GM18951 (cell line): ENCODE data around the gene DCAF10.

Experiments
- POLR2A ChIP-seq: IDR thresholded peaks from 4 replicates; pipeline ENCODE4 v1.6.1; 2011; ENCODE audit warnings: mild to moderate bottlenecking; ENCODE audit not compliant: insufficient read length, insufficient read depth; ENCODE audit errors: extremely low read depth
- in situ Hi-C: fragments of 300-500 bp; cut with MboI; formaldehyde crosslinking; loops from one replicate; pipeline ENCODE4 v1.12.0; 2022; ENCODE audit warnings: low sequenced_read_pairs, mixed read lengths, inconsistent platforms; ENCODE audit not compliant: unreplicated experiment

DCAF10 gene

DNA sequence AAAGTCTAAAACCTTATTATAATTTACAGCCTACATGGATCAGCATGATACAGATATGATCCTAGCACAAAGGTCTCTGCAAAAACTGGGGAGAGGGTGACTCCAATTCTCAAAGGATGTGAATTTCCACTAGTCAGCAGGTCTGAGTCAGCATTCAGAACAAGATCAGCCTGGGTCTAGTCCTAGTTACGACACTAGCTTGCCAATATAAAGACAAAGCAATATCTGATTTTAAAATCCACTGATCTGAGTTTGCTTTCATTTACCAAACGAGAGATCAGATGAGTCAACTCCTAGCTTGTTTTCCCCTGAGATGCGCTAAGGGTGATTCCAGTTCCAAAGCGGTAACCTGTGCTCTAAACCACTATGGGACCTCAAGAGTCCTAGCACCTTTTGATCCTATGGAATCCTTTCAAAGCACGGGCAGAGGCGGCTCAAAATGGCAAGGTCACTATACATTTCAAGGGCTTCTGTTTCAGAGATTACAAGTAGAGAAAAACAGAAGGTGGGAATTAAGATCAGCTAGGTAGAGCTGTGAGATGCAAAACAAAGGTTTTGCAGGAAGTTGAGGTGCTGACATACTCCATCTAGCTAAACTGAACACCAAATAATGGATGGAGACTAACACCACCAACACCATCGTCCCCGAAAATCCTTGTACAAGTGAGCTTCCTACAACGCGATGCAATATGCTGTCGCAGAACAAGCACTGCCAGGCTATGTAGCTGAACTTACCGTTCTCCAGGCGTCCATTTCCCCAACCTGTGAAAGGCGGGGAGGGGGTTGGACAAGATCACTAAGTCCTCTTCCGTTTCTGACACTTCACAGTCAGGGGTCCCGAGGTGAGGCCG is 102.4 kb downstream of the DCAF10 start:
- TF ChIP-seq POLR2A = no peak
- in situ Hi-C loops = no loop called here

DNA sequence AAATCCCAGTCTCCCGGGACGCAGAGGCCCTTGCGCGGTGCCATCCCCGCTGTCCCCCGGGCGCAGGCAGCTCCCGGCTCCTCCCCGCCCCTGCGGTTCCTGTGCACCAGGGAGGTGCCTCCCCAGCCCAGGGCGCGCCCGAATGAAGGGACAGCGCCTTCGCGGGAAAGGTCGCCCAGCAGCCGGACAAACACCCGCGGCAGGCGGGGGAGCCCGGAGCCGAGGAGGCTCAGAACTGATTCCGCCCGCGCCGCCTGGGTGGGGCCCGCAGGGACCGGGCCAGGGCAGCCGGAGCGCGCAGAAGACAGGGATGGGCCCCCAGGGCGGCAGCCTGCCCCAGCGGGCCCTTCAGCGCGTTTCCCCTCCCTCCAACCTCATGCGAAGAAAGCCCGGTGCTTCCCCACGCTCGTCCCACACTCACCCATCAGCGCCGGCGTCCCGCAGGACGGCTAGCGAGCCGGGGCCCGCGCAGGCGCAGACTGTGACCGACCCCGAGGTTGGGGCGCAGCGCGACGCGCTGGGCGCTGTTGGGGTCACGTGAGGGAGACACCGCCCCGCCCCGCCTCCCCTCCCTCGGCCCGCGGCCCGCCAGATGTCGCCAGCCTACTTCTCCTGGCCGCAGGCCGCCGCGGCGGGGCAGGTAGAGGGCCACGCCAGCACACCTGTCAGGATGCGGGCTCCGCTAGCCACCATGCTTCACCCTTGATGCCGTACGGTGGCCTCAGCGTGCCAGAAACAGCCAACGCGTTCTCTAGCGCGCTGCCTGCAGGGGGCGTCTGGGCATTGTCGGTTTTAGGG is 103.2 kb downstream of the DCAF10 start, which contains the start of gene SLC25A51:
Gene SLC25A51 (minus strand): TSS at position 481 of the 798 bp plus-strand sequence. CDS start 15,577 bp downstream, outside the sequence.
- peak; percentile 88 for TF ChIP-seq POLR2A
- in situ Hi-C loops = no loop called here

DNA sequence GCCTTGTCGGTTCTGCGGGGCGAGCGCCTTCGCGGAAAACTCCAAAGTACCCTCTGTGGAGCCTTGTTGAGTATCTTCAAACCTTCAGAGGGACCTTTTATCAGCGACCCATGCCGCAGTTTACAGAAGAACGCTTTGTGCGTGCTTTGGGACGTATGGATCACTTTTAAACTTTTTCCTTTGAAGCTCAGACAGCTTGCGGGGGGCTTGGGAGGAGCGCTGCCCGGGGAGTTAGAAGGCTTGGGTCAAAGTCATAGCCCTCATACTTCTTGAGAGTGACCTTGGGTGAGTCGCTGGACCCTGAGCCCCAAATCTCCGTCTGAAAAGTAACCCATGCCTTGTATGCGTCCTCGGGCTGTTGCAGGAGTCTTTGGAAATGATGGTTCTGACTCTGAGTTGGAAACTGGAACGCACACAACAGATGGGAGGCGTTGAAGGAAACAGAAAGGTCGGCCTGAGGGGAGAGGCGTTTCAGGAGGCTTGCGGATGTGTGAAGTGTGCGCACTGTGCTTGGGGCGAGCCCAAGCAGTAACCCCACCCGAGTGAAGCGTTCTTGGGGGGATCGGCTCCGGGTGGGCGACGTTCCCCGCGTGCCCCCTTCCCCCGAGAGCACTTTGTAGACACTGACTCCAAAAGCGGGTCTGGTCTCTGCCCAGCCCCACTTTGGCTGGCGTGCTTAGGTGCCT is 104.0 kb downstream of the DCAF10 start:
- in situ Hi-C loops = no loop called here
- TF ChIP-seq POLR2A = no peak

DNA sequence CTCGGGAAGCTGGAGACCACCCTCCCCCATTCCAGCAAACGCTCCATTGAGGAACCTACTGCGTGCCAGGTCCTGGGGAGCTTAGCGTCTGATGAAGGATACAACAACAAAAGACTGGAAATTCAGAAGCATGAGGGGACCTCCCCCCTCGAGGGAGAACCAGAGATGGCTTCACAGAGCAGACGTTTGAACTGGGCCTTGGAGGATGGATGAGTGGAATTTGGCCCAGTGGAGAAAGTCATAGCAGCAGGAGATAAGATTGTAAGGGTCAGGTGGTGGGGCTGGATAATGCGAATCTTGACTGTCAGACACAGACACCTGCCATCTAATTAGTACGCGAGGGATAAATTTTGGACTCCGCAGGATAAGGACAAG is 104.5 kb downstream of the DCAF10 start:
- in situ Hi-C loops = no loop called here

DNA sequence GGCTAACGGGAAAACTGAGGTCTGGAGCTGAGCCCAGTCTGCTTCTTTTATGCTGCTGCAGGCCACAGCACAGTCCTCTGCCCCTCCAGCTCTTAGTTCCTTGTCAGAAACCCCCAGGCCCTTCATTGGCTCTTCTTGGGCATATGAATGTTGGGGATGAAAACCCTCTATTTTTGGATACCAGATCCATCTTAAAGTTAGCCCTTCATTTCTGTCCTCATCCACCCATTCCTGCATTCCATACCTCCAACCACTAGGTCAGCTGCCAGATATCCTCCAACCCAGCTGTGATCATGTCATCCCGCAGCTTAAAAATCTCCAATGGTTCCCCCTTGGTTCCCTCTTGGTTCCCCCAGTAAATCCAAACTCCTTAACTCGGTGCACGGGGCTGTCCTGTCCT is 105.2 kb downstream of the DCAF10 start:
- TF ChIP-seq POLR2A = no peak
- in situ Hi-C loops = no loop called here

More for the DNA sequence above, 104.5 kb downstream of the DCAF10 start:
- no peak for TF ChIP-seq POLR2A

DNA sequence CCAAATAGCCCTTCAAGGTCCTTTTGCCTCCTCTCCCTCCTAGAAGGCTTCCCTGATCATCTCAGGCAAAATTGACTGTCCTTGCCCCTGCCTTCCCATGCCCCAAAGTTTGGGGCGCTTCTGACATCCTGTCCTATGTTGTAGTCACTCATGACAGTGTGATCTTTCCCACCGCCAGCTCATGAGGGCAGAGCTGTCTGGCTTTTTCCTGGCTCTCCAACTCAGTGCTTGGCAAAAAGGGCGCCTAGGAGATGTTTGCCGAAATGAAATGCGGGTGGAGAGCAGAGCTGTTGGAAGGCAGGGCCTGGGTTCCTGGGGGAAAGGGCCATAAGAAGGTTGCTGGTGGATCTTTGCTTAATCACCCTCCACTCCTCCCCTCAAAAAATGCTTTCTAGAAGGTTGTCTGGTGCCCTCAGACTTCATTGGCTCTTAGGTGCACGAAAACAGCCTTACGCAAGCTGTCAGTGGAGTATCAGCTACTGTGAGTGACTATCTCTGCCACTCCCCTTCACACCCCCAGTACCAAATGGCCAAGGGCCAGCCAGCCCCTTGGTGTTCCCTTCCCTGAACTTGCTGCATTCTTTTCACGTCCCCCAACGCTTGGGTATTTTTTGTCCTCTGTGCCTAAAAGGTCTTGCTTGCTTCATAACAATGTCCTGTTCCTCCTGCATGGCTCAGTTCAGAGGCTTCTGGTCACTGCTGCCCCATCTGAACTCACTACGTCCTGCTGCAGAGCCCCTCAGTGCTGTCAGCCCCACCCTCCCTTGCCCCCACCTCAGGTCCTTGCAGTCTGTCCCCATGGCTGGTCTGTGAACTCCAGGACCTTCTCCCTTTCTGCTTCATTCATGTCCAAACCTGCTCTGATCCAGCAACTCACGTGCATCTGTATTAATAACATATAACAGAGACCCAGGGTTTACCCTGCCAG is 106.0 kb downstream of the DCAF10 start:
- no peak for TF ChIP-seq POLR2A
- in situ Hi-C loops = no loop called here

DNA sequence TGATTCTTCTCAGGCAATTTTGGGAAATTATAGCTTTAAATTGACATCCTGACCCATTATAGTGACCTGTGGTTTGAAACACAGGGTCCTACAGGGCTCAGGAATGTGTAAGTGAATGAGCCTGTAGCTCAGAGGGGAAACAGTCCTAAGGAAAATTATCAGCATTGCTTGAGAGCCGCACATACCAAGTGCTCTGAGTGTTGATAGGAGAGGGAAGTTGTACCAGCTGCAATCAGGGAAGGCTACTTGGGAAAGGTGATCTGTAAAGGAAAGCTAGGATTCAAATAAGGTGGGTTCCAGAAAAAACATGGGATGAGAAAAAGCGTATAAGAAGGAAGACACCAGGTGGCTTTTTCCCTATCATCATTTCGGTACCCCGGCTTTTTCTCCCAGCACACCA is 107.7 kb downstream of the DCAF10 start:
- in situ Hi-C loops = no loop called here
- TF ChIP-seq POLR2A = no peak

DNA sequence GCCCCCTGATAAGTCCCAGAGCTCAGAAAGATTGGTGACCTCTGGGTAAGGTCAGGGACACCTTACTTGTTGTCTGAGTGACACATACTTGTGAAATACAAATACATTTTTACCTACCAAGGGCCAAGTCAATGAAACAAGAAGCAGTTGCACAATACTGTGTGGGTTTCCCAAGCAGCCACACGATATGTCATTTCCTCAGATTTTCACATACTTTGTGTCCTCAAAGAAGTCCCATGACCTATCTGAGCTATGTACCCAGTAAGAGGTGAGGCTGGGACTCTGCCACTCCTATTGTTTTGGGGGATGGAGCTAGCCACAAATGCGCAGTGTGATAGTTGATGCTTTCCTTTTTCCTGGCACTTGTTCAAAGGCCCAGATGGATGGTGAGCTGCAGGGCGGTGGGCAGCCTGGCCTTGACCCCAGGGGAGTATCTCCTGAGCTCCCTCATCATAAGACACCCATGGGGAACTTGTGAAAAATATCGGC is 108.1 kb downstream of the DCAF10 start:
- TF ChIP-seq POLR2A = no peak

DNA sequence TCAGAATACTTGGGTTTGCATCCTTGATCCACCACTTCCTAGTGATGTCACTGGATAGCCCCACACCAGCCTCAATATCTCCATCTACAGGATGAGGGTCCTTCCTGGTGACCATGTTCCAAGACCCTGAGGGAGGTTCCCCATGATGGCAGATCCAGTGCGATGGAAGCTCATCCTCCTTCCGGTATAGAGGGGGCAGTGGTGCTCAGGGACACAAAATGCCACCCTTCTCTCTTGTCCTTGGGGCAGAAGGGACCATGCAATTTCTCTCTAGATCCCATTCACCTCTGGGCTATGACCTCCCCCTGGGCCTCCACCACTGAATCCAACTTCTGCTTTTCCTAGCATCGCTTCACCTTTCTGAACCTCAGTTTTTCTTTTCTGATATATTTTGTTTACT is 108.7 kb downstream of the DCAF10 start:
- in situ Hi-C loops = no loop called here
- no peak for TF ChIP-seq POLR2A

More for the DNA sequence above, 108.1 kb downstream of the DCAF10 start:
- in situ Hi-C loops = no loop called here

DNA sequence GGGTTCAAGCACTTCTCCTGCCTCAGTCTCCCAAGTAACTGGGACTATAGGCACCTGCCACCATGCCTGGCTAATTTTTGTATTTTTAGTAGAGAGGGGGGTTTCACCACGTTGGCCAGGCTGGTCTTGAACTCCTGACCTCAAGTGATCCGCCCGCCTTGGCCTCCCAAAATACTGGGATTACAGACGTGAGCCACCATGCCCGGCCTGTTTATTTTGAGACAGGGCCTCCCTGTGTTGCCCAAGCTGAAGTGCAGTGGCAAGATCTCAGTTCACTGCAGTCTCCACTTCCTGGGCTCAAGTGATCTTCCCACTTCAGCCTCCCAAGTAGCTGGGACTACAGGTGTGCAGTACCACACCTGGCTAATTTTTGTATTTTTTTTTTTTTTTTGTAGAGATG is 109.2 kb downstream of the DCAF10 start:
- in situ Hi-C loops = loop anchor here (5.0 to 10.0 kb wide), 2 partner anchors 175 to 452 kb away; no protein-coding TSS in a partner anchor

DNA sequence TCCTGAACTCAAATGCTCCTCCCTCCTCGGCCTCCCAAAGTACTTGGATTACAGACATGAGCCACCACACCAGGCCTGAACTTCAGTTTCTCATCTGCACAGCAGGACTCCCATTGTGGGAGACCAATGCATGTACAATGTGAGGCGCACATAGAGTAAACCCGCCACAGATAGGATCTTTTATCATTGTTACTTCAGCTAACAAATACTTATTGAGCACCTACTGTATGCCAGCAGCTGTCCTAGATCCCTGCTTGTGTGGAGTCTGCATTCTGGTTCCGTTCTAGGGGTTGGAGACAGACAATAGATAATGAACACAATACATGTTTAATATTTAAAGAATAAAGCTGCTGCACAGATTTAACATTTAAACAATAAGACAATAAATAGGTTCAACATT is 109.7 kb downstream of the DCAF10 start:
- in situ Hi-C loops = loop anchor here (5.0 to 10.0 kb wide), 2 partner anchors 175 to 452 kb away; no protein-coding TSS in a partner anchor
- TF ChIP-seq POLR2A = no peak

DNA sequence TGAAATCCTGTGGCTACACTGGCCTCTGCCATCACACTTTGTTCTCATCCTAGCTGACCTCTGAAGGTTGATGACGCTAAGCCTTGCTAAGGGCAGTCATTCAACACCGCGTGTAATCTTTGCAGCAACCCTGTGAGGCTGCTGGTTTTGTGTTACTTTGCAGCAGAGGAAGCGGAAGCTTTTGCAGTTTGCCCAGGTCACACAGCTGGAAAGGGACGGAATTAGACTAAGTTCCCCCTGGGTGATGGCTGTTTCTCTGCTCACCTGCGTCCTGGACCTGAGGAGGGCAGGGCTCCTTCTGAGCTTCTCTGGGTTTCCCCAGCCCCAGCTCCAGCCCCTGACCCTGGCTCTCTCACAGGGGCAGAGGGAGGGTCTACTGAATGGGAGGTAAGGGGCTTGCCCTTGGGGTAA is 110.7 kb downstream of the DCAF10 start:
- no peak for TF ChIP-seq POLR2A
- in situ Hi-C loops = loop anchor here (5.0 to 10.0 kb wide), 2 partner anchors 174 to 451 kb away; no protein-coding TSS in a partner anchor
